Fibroblast of villous mesenchyme (primary cell): ENCODE measurements around the gene KIF1C. TPM values are rescaled to one million over a fixed set of nuclear protein-coding genes. Genes with fewer than 3 reads are reported as not detected.

Source experiments
- DNase-seq: peaks from one replicate; pipeline ENCODE4 v3.0.0-alpha.2; 2010; ENCODE audit warnings: low read depth
- H3K4me3 ChIP-seq: 2 replicates; pipeline ENCODE4 v1.5.1; 2011; ENCODE audit warnings: low read depth, mild to moderate bottlenecking, low read length
- total RNA-seq: library from RNA; depleted of rRNA; stranded (reverse); fragments of >200 nt; gene quantifications from 2 replicates; pipeline ENCODE4 v1.2.3, GENCODE V29; 2012
- TF ChIP-seq, protein P1 (sequence below): IDR thresholded peaks from 2 replicates; pipeline ENCODE4 v1.5.1; 2012; ENCODE audit warnings: low read depth, mild to moderate bottlenecking, low read length; ENCODE audit not compliant: insufficient read depth

The KIF1C gene
- total RNA-seq, 1 donor = 56.6 TPM

DNA sequence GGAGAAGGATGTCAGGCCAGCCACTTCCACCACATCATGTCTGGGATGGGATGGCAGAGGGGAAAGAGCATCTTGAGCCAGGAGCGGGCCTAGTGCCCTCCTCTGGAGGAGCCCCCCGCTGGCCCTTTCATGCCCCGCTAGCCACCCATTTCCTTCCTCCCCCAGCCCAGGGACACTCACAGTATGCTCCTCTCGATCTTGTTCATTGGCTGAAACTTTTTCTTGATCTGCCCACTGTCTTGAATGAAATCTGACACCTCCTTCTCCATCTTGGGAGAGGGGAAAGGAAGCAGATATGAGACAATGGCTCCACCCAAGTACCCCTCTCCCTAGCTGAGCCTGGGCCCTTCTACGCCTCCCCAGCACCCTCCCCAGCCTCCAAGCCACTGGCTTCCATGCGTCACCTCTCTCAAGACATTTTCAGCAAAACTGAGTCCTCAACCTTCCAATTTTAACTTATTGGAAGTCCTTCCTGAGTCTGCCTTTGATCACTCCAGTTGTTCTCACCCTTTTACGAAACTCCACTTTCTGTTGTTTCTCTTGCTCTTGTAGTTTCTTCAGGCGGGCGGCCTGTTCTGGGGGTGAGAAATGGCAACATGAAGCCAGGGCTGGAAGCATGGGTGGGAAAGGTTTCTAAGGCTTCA lies 37.3 kb upstream of the KIF1C start:
- TF ChIP-seq, protein P1, sequence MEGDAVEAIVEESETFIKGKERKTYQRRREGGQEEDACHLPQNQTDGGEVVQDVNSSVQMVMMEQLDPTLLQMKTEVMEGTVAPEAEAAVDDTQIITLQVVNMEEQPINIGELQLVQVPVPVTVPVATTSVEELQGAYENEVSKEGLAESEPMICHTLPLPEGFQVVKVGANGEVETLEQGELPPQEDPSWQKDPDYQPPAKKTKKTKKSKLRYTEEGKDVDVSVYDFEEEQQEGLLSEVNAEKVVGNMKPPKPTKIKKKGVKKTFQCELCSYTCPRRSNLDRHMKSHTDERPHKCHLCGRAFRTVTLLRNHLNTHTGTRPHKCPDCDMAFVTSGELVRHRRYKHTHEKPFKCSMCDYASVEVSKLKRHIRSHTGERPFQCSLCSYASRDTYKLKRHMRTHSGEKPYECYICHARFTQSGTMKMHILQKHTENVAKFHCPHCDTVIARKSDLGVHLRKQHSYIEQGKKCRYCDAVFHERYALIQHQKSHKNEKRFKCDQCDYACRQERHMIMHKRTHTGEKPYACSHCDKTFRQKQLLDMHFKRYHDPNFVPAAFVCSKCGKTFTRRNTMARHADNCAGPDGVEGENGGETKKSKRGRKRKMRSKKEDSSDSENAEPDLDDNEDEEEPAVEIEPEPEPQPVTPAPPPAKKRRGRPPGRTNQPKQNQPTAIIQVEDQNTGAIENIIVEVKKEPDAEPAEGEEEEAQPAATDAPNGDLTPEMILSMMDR = no peak
- no peak for DNase-seq
- no peak overlapping the region for H3K4me3 ChIP-seq

DNA sequence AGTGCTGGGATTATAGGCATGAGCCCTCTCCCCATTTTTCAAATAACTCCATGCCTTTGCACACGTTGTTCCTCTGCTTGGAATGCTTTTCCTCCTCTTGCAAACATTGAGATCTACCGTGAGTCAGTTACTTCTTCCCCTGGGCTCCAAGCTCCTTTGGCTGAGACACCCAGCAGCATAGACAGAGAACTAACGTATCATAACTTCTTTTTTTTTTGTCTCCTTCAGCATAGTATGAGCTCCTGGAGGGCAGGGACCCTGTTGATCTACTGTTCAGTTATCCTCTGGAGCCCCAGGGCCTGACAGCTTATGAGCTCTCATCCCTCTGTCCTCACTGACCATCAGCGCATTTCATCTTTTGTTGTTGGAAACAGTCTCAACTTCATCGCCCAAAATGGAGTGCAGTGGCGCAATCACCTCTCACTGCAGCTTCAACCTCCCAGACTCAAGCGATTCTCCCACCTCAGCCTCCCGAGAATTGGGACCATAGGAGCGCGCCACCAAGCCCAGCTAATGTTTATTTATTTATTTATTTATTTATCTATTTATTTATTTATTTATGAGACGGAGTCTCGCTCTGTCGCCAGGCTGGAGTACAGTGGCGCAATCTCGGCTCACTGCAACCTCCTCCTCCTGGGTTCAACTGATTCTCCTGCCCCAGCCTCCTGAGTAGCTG lies 32.3 kb upstream of the KIF1C start:
- TF ChIP-seq, protein P1 = no peak
- DNase-seq = no peak
- no peak overlapping the region for H3K4me3 ChIP-seq

DNA sequence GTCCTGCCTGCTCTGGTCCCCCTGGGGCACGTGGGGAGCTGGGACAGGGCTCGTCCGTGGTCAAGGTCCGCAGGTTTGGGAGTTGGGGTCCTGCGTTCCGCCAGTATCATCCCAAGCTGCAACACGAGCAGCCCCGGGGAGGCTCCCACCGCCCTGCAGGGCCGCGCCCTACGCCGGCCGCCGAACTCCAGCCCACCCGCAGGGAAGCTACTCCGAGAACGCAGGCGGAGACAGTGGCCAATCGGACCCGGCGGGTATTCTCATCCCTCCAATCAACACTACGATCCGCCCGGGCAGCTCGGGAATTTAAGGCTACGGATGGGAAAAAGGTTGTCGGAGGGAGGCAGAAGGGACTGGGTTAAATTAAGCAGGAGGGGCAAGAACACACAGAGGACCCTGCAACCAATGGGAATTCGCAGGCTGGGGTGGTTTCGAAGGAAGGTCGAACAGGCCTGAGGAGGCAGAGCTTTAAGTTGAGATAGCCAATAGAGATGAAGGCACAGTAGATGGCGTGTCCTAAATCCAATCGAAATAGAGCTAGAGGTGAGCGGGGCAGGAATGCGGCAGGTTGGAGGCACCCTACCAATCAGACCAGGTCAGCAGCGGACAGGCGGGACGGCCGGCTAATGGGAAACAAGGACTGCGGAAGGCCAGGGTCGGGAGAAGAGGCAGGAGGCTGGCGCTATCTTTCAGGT lies 30.8 kb upstream of the KIF1C start:
- TF ChIP-seq, protein P1 = no peak
- peak; percentile 100 for DNase-seq
- H3K4me3 ChIP-seq = peak overlapping the region; percentile 94

DNA sequence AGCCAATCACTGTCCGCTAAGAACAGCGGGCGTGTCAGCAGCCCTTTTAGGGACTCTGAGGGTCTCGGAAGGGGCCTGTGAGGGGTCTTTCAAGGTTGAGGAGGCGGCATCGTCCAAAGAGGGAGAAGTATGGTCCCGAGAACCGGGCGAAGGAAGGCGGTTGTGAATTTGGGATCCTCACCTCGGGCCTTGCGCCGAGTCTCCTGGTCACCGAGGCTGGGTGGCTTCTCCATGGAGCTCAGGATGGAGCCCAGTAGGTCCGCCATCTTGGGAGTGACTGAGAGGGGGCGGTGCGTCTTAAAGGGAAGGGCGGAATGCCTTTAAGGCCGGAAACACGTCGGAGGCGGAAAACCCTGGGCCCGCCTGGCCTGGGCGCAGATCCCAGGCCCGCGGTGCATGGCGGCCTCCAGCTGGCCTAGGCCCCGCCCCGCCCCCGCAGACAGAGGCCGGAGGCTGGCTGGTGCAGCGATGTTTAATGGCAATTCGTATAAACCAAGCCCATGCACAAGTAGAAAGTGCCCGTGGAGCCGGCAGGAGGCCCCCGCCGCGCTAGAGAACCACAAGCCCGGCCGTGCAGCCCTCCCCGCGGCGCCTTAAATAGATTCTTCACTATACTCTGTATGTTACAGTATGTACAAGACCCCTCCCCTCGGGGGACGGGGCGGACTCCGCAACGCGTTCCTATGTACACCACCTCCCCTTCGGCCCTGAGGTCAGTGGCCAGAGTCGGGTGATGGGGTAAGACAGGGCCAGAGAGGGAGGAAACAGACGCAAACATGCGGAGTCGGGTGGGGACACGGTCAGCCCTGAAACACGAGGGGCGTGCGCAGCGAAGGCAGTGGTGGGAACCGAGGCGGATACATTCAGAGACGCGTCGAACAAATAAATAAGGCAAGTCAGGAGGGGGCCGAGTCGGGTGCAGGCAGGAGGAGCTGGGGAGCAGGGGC lies 29.9 kb upstream of the KIF1C start, which contains the start of gene SPAG7:
SPAG7 (minus strand) TSS at position 279 of the 947 bp plus-strand sequence; CDS start at position 266, 13 bp downstream.
- TF ChIP-seq, protein P1 = no peak
- peak within 1 kb of the TSS; percentile 94 for H3K4me3 ChIP-seq
- DNase-seq = peak; percentile 99

DNA sequence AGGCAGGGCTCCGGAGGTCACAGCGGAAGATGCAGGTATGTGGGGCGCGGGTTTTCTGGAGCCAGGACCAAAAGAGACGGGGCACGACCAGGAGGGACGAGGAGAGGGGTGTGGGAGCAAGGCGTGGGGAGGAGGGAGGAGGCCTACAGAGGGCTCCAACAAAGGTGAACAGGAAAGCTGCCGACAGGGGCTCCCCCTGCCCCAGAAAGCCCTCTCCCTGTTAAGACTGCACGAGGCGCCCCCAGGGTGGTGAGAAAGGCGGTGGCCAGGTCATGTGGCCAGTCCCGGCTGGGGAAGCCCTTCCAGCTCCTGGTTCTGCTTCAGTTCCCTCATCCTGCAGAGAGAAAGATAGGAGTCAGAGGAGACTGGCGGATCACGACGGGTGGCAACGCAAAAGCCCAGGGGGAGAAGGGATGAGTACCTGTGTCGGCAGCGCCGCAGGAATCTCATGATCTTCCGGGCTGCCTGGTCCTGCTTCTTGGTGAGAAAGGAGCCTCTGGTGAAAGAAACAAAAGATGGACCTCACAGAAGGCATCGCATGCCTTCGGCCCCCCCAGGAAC lies 29.2 kb upstream of the KIF1C start:
- TF ChIP-seq, protein P1 = no peak
- peak; percentile 43 for DNase-seq
- H3K4me3 ChIP-seq = peak overlapping the region; percentile 94

DNA sequence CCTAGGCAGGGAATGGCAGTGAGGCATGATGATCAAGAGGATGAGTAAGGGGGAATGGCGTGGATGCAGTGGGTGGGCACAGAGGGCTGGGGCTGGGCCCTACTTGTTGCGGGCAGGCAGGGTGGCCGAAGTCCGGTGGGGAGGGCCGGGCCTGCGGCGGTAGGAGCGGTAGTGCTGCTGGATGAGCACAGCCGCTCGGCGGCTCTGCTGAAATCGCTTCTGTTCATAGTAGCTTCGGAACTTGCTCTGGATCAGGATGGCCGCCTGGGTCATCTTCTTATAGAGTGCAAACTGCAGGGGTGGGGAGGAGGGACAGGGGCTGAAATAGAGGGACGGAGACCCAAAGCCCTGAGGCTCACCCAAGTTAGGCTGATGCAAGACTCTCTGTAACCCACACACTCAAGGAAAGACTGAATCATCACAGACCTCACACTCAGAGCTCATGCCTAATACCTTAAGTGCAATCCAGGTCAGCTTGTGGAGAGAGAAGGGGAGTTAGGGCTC lies 28.7 kb upstream of the KIF1C start:
- H3K4me3 ChIP-seq = peak overlapping the region; percentile 94
- DNase-seq = peak; percentile 95
- TF ChIP-seq, protein P1 = no peak
